OCI-LY7 (cell line): Measurements from ENCODE around the gene SLCO2A1. TPM values are rescaled to one million over a fixed set of nuclear protein-coding genes. Genes with fewer than 3 reads are reported as not detected.

Experiments
- Bru-seq: library from RNA; stranded (reverse); fragments of 400-500 nt; gene quantifications from one replicate; lab custom pipeline; 2021; lab: Mats Ljungman, UMichigan
- BruChase-seq, 2 experiments: library from RNA; stranded (reverse); fragments of 400-500 nt; gene quantifications; one replicate each; lab custom pipeline; 2021; lab: Mats Ljungman, UMichigan
- BruUV-seq: library from RNA; stranded (reverse); fragments of 400-500 nt; replicated peaks from 2 replicates; lab custom pipeline; 2021; lab: Mats Ljungman, UMichigan
- CTCF ChIA-PET: fragments of 300-600 bp; sonication (Branson Sonifier 250); formaldehyde crosslinking; loops from one replicate; lab custom pipeline; 2022; ENCODE audit warnings: antibody characterized with exemption; ENCODE audit not compliant: unreplicated experiment; lab: Charles Lee
- POLR2A ChIA-PET: fragments of 300-600 bp; sonication (Branson Sonifier 250); formaldehyde crosslinking; loops from one replicate; lab custom pipeline; 2022; ENCODE audit warnings: antibody characterized with exemption; lab: Charles Lee
- DNase-seq: peaks from one replicate; pipeline ENCODE4 v3.0.0-alpha.2; 2015; ENCODE audit warnings: low spot score
- H2AFZ ChIP-seq: fragments of 200-600 bp; sonication (generic), shearing (Covaris generic); 2 replicates; pipeline ENCODE4 v1.6.1; 2014; ENCODE audit warnings: mild to moderate bottlenecking, antibody characterized with exemption, low read length, moderate library complexity
- H3K27ac ChIP-seq: fragments of 200-600 bp; sonication (generic); 2 replicates; pipeline ENCODE4 v1.5.1; 2014; ENCODE audit warnings: mixed run types, low read depth, mild to moderate bottlenecking, moderate library complexity, low read length, inconsistent platforms; ENCODE audit not compliant: poor library complexity, severe bottlenecking
- H3K36me3 ChIP-seq: fragments of 200-600 bp; sonication (generic); 2 replicates; pipeline ENCODE4 v1.6.1; 2014; ENCODE audit warnings: mild to moderate bottlenecking, antibody characterized with exemption, low read length, moderate library complexity, mixed read lengths; ENCODE audit not compliant: insufficient read depth
- H3K4me1 ChIP-seq: fragments of 200-600 bp; sonication (generic); 2 replicates; pipeline ENCODE4 v1.5.1; 2014; ENCODE audit warnings: mild to moderate bottlenecking, low read length; ENCODE audit not compliant: insufficient read depth, poor library complexity, severe bottlenecking
- H3K4me2 ChIP-seq: fragments of 200-600 bp; sonication (generic); 2 replicates; pipeline ENCODE4 v1.6.1; 2014; ENCODE audit warnings: mild to moderate bottlenecking, low read length
- H3K4me3 ChIP-seq: fragments of 200-600 bp; sonication (generic); 2 replicates; pipeline ENCODE4 v1.5.1; 2014; ENCODE audit warnings: mild to moderate bottlenecking, low read depth, low read length; ENCODE audit not compliant: poor library complexity, severe bottlenecking
- H3K79me2 ChIP-seq: fragments of 200-600 bp; sonication (generic); 2 replicates; pipeline ENCODE4 v1.6.1; 2016; ENCODE audit warnings: low read depth, mild to moderate bottlenecking, low read length, moderate library complexity, mixed read lengths; ENCODE audit not compliant: insufficient read depth
- H3K9me2 ChIP-seq: fragments of 200-600 bp; sonication (generic); 2 replicates; pipeline ENCODE4 v1.6.1; 2016; ENCODE audit warnings: mild to moderate bottlenecking, low read length, mixed read lengths; ENCODE audit not compliant: insufficient read depth
- H3K9me3 ChIP-seq: fragments of 200-600 bp; sonication (generic); 2 replicates; pipeline ENCODE4 v1.6.1; 2014; ENCODE audit warnings: mild to moderate bottlenecking, mixed run types, low read length, mixed read lengths
- H4K20me1 ChIP-seq: fragments of 200-600 bp; sonication (generic); 2 replicates; pipeline ENCODE4 v1.6.1; 2014; ENCODE audit warnings: mild to moderate bottlenecking, antibody characterized with exemption, low read length, moderate library complexity, mixed read lengths; ENCODE audit not compliant: insufficient read depth
- CTCF ChIP-seq: fragments of 200-600 bp; sonication (generic); conservative IDR thresholded peaks from 2 replicates; pipeline ENCODE4 v1.5.1; 2014; ENCODE audit warnings: mild to moderate bottlenecking, antibody characterized with exemption, low read length, moderate library complexity, mixed read lengths
- EZH2phosphoT487 ChIP-seq: fragments of 200-600 bp; sonication (generic); IDR thresholded peaks from 2 replicates; pipeline ENCODE4 v1.6.1; 2018; ENCODE audit warnings: low read depth, borderline replicate concordance, mild to moderate bottlenecking, mixed run types, antibody characterized with exemption, low read length, moderate library complexity, mixed read lengths
- intact Hi-C: fragments of 100-400 bp; cut with micrococcal nuclease; formaldehyde crosslinking; loops from one replicate; pipeline ENCODE4 v1.10.0; 2022; ENCODE audit not compliant: unreplicated experiment
- long read RNA-seq: library from polyadenylated mRNA; stranded (forward); transcript quantifications from one replicate; pipeline ENCODE4 v2.0.0, GENCODE V29; 2022
- total RNA-seq, 2 experiments: library from RNA; depleted of rRNA in 1 of 2; stranded (reverse); fragments of >200 nt in 1 of 2; shearing (Covaris generic) in 1 of 2; gene quantifications; 2 replicates each; pipeline ENCODE4 v1.2.3, GENCODE V29; 2014 to 2022

SLCO2A1 gene
- not detected in 2 replicates for total RNA-seq (2014; rRNA removed; shearing (Covaris generic))
- total RNA-seq (2022) = not detected in 2 replicates
- not detected for Bru-seq, nascent RNA
- not detected for BruChase-seq, experiment 1, labeled RNA remaining after a 6-hour chase
- not detected for BruChase-seq, experiment 2, labeled RNA remaining after a 2-hour chase
- long read RNA-seq = 0 reads

- Histone ChIP-seq H3K9me3 (no peaks in the 10 kb centered on the region), H3K79me2 (no peaks in the 10 kb centered on the region), H3K4me3 (no peak within 1 kb of the TSS), H3K9me2 (no peaks in the 10 kb centered on the region), H3K27ac (no peak within 1 kb of the TSS), H2AFZ (no peak within 1 kb of the TSS), H3K4me1 (no peaks in the 10 kb centered on the region), H3K36me3 (no peaks in the 10 kb centered on the region), H3K4me2 (no peak within 1 kb of the TSS), H4K20me1 (no peaks in the 10 kb centered on the region)
- BruUV-seq = no TSS peak
- ChIA-PET CTCF (no interaction called here), POLR2A (no interaction called here)
- no peak for DNase-seq
- TF ChIP-seq CTCF (no peak), EZH2phosphoT487 (no peak)
- intact Hi-C loops = no loop called here
These were observed at the start of gene SLCO2A1 for GRCh38 chr3:134029734-134030378. Gene SLCO2A1, minus strand, starts transcription at chr3:134029925. Its CDS starts 123 bp downstream, at chr3:134029802.

- no peaks in the 10 kb centered on the region for H3K4me1 ChIP-seq
- ChIA-PET CTCF (no interaction called here), POLR2A (no interaction called here)
- H3K36me3 ChIP-seq = no peaks in the 10 kb centered on the region
- no peaks in the 10 kb centered on the region for H3K9me3 ChIP-seq
- no peak overlapping the region for H2AFZ ChIP-seq
- H3K27ac ChIP-seq = no peak overlapping the region
- DNase-seq = no peak
- no peak overlapping the region for H3K4me3 ChIP-seq
- intact Hi-C loops = no loop called here
- no peaks in the 10 kb centered on the region for H4K20me1 ChIP-seq
- H3K4me2 ChIP-seq = no peak overlapping the region
- no peaks in the 10 kb centered on the region for H3K9me2 ChIP-seq
- TF ChIP-seq CTCF (no peak), EZH2phosphoT487 (no peak)
- H3K79me2 ChIP-seq = no peaks in the 10 kb centered on the region
- no TSS peak for BruUV-seq
These were observed 49.4 kb upstream of the SLCO2A1 start for GRCh38 chr3:134079111-134079547.
